Activated naive CD8-positive, alpha-beta T cell treated with anti-CD3 and anti-CD28 coated beads for 36 hours (primary cell): ENCODE data around the gene NFKBIA. TPM values are rescaled to one million over a fixed set of nuclear protein-coding genes. Genes with fewer than 3 reads are reported as not detected.
"Not testable (repeated sequence)": the region's sequence is repeated elsewhere in the genome, so short reads cannot be mapped to it uniquely, and the experiment has no call there.

Source experiments
- DNase-seq: peaks from one replicate; pipeline ENCODE4 v3.0.0; 2021
- H3K27ac Mint-ChIP-seq: one replicate; pipeline ENCODE4 v1.8.0; 2022; ENCODE audit warnings: mild to moderate bottlenecking, moderate library complexity, mixed read lengths
- H3K27me3 Mint-ChIP-seq: one replicate; pipeline ENCODE4 v1.8.0; 2022; ENCODE audit warnings: mild to moderate bottlenecking, mixed read lengths
- H3K36me3 Mint-ChIP-seq: one replicate; pipeline ENCODE4 v1.8.0; 2021; ENCODE audit warnings: mild to moderate bottlenecking, mixed read lengths
- H3K4me1 Mint-ChIP-seq: one replicate; pipeline ENCODE4 v1.8.0; 2021; ENCODE audit warnings: mixed read lengths
- H3K4me3 Mint-ChIP-seq: one replicate; pipeline ENCODE4 v1.8.0; 2022; ENCODE audit warnings: mild to moderate bottlenecking, moderate library complexity, mixed read lengths
- H3K9me3 Mint-ChIP-seq: one replicate; pipeline ENCODE4 v1.8.0; 2022; ENCODE audit warnings: mixed read lengths
- total RNA-seq, 2 experiments: library from RNA; stranded (reverse); gene quantifications; one replicate each; pipeline ENCODE4 v1.2.3, GENCODE V29; 2021

Gene NFKBIA, protein sequence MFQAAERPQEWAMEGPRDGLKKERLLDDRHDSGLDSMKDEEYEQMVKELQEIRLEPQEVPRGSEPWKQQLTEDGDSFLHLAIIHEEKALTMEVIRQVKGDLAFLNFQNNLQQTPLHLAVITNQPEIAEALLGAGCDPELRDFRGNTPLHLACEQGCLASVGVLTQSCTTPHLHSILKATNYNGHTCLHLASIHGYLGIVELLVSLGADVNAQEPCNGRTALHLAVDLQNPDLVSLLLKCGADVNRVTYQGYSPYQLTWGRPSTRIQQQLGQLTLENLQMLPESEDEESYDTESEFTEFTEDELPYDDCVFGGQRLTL
- total RNA-seq = 100 to 1,000 TPM; 395 to 400 TPM

DNA sequence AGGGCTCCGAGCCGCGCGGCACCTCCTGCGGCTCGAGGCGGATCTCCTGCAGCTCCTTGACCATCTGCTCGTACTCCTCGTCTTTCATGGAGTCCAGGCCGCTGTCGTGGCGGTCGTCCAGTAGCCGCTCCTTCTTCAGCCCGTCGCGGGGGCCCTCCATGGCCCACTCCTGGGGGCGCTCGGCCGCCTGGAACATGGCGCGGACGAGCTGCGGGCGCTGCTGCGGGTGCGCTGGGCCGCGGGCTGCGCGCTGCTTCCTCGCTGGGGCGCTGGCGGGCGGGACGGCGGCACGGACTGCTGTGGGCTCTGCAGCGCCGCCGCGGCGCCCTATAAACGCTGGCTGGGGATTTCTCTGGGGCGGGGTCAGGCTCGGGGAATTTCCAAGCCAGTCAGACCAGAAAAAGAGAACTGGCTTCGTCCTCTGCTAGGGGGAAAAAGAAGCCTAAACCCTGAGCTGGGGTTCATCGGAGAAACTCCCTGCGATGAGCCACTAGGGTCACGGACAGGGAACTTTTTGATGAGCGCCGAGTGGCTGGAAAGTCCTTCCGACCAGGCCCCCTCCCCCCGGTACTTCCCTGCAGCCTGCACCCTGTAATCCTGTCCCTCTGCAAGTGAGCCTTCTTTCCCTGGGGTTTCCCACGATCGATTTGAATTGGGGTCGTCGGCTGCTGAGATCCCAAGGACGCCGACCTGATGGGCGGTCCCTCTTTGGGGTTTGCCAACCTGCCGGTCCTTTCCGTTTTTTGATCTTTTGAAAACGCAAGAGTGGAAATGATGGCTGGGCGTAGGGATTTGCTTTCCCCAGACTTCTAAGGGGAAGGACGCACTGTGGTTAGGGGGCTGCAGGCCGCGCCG is at the start of gene NFKBIA:
TSS of gene NFKBIA (minus strand) at position 301 of the 855 bp plus-strand sequence. CDS start at position 196, 105 bp downstream.
- peak within 1 kb of the TSS; percentile 98 for H3K4me3 Mint-ChIP-seq
- peak; percentile 97 for DNase-seq
- peaks cover 12% of the 10 kb centered on the region for H3K27me3 Mint-ChIP-seq
- peaks cover 44% of the 10 kb centered on the region for H3K4me1 Mint-ChIP-seq
- no peaks in the 10 kb centered on the region for H3K9me3 Mint-ChIP-seq
- peak within 1 kb of the TSS; percentile 99 for H3K27ac Mint-ChIP-seq
- peaks cover 42% of the 10 kb centered on the region for H3K36me3 Mint-ChIP-seq

DNA sequence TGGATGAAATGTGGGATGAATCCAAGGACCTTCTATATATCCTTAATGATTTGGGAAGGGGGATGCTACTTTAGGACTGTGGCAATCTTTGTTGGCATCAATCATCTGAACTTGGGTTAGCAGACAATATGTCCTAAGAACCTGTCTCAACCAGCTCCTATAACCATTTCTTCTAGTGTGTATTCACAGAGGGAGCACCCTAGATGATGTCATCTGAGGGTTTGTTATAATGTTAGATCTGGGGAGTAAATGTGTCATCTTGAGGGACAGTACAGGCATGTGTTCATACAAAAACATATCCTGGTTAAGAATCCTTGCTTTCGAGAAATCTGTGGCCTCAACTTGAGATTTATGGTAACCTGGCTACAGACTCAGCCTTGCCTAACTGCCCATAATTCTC is 41.9 kb upstream of the NFKBIA start:
- peaks cover 2% of the 10 kb centered on the region for H3K9me3 Mint-ChIP-seq
- H3K36me3 Mint-ChIP-seq = no peaks in the 10 kb centered on the region
- H3K27ac Mint-ChIP-seq = no peak overlapping the region
- H3K27me3 Mint-ChIP-seq = no peaks in the 10 kb centered on the region
- no peak overlapping the region for H3K4me3 Mint-ChIP-seq
- no peaks in the 10 kb centered on the region for H3K4me1 Mint-ChIP-seq
- DNase-seq = no peak

DNA sequence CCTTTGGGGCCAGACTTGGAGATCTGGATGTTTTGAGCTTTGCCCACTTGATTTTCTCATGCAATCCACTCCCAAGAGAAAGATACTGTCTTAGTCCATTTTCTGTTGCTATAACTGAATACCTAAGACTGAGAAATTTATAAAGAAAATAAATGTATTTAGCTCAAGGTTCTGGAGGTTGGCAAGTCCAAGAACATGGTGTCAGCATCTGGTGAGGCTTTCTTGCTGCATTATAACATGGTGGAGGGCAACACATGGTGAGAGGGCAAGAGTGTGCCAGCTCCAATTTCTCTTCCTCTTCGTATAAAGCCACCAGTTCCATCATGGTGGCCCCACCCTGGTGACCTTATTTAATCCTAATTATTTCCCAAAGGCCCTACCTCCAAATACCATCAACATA is 39.6 kb upstream of the NFKBIA start:
- Mint-ChIP-seq H3K9me3 (peaks cover 2% of the 10 kb centered on the region), H3K4me1 (no peaks in the 10 kb centered on the region), H3K4me3 (no peak overlapping the region), H3K27ac (no peak overlapping the region), H3K36me3 (no peaks in the 10 kb centered on the region), H3K27me3 (no peaks in the 10 kb centered on the region)
- DNase-seq = no peak

DNA sequence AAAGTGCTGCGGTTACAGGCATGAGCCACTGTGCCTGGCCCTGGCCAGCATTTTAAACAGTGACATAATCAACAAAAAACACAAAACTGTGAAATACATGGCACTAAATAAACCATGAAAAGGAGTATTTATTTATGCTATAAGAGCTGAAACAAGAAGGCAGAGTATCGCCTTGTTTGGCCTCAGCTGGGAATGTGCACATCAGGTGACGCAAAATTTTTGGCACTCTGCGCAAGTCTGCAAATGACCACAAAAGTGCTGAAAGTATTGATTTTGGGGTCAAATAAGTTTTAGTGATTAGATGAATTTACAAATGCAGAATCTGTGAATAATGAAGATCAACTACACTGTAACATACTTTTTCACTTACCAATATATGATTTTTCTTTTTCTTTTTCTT is 36.6 kb upstream of the NFKBIA start:
- Mint-ChIP-seq H3K9me3 (peaks cover 2% of the 10 kb centered on the region), H3K4me1 (no peaks in the 10 kb centered on the region), H3K36me3 (no peaks in the 10 kb centered on the region), H3K27ac (no peak overlapping the region), H3K27me3 (no peaks in the 10 kb centered on the region), H3K4me3 (no peak overlapping the region)
- no peak for DNase-seq

DNA sequence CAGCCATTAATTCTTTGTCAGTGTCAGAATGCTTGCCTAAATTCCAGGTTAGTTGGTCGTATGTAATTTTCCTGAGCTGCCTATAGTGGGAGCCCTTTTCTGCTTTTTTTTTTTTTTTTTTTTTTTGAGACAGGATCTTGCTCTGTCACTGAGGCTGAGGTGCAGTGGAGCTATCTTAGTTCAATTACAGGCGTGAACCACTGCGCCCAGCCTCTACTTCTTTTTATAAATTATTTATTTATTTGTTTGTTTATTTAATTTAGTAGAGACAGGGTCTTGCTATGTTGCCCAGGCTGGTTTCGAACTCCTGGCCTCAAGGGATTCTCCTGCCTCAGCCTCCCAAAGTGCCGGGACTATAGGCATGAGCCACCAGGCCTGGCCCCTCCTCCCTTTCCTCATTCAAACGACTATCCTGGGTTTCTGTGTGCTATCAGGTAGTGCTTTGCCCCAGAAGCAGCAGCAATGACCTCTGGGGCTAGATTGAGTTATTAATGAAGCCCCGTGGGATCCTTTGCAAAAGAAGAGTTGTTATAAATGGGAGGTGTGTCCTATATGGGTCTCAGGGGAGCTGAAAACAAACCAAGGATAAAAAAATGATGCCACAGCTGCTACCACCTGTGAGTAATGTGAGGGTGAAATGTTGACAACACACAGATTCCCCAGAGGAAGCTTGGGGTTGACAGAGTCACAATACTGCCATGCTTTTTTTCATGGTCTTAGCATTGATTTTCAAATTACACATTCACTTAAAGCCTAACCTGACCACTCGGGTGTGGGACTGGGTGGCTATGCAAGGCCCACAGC is 34.6 kb upstream of the NFKBIA start:
- Mint-ChIP-seq H3K27ac (no peak overlapping the region), H3K36me3 (no peaks in the 10 kb centered on the region), H3K4me3 (no peak overlapping the region), H3K27me3 (no peaks in the 10 kb centered on the region), H3K9me3 (peaks cover 2% of the 10 kb centered on the region), H3K4me1 (peaks cover 6% of the 10 kb centered on the region)
- no peak for DNase-seq

DNA sequence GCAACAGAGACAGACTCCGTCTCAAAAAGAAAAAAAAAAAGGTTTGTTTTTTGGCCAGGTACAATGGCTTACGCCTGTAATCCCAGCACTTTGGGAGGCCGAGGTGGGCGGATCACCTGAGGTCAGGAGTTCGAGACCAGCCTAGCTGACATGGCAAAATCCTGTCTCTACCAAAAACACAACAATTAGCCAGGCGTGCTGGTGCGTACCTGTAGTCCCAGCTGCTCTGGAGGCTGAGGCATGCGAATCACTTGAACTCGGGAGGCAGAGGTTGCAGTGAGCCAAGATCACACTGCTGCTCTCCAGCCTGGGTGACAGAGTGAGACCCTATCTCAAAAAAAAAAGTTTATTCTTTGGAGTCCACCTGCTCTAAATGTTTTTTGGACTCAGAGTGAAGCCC is 33.9 kb upstream of the NFKBIA start:
- not testable (repeated sequence) for H3K27me3 Mint-ChIP-seq, H3K4me1 Mint-ChIP-seq, H3K36me3 Mint-ChIP-seq, H3K9me3 Mint-ChIP-seq, H3K27ac Mint-ChIP-seq, DNase-seq, H3K4me3 Mint-ChIP-seq

DNA sequence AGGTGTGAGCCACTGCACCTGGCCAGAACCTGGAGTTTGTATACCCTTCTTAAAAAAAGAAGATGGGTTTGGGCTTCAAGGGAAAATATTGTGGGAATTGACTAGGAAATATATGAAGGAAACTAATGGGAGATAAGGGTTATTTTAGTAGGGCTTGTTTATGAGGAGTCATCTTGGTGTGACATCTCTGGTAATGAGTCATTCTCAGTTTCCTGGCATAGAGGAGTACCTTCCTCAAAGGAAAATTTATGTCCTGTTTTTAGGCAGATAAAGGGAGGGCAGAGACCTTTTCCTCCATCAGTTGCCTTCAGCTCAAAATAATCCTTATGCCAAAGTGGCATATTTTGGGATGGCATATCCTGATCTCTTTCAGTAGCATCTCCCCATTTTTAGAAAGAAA is 30.6 kb upstream of the NFKBIA start:
- no peak overlapping the region for H3K4me3 Mint-ChIP-seq
- H3K9me3 Mint-ChIP-seq = no peaks in the 10 kb centered on the region
- H3K27ac Mint-ChIP-seq = no peak overlapping the region

DNA sequence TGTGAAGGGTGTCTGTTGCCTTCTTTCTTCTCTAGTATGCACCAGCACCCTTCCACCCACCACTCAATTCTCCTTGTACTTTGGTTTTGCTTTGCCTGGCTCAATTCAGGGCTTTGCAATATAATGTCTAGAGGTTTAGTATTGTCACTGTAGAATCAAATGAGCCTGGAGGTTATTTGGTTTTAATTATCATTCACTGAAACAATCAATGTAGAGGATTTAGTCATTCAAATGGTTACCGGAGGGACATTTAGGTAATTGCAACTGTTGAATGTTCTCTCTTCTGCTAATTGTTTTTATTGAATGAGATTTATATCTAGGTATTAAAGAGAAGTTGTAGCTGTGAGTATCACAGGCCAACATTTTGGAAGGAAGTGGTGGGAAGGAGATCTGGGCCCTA is 29.3 kb upstream of the NFKBIA start:
- Mint-ChIP-seq H3K4me1 (peaks cover 14% of the 10 kb centered on the region), H3K4me3 (no peak overlapping the region), H3K27ac (no peak overlapping the region), H3K9me3 (no peaks in the 10 kb centered on the region), H3K27me3 (no peaks in the 10 kb centered on the region), H3K36me3 (no peaks in the 10 kb centered on the region)
- no peak for DNase-seq

More for the DNA sequence above, 30.6 kb upstream of the NFKBIA start:
- no peak for DNase-seq
- peaks cover 12% of the 10 kb centered on the region for H3K4me1 Mint-ChIP-seq
- H3K36me3 Mint-ChIP-seq = no peaks in the 10 kb centered on the region
- no peaks in the 10 kb centered on the region for H3K27me3 Mint-ChIP-seq

DNA sequence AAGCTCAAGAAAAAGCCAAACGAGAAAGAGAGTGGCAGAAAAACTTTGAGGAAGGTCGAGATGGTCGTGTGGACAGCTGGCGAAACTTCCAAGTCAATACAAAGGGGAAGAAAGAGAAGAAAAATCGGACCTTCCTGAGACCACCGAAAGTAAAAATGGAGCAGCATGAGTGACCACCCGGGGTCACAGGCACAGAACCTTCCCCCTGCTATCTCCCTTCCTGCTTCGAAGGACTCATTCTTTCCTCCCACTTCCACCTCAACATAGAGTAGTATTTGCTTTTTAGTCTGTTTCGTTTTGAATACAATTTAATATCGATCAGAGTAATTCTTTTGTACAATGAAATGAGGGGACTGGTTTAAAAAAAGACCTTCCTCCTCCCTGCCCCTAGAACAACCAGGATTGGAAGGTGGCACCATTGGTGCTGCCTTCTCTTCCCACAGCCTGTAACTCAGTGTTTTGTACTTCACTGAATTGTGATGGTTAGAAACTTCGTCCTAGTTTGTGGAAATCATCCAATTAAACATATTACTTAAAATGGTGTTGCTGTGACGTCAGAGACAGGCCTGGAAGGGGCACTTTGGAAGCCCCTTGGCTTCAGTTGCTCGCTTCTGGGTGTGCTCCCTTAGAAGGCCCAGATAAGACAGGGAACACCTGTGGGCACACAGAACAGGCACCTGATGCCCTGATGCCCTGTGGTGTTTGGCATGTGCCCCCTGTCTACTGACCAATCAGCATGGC is 26.1 kb upstream of the NFKBIA start:
- no peak overlapping the region for H3K27ac Mint-ChIP-seq
- no peaks in the 10 kb centered on the region for H3K36me3 Mint-ChIP-seq
- peaks cover 19% of the 10 kb centered on the region for H3K4me1 Mint-ChIP-seq
- DNase-seq = no peak
- no peaks in the 10 kb centered on the region for H3K27me3 Mint-ChIP-seq
- no peak overlapping the region for H3K4me3 Mint-ChIP-seq
- H3K9me3 Mint-ChIP-seq = no peaks in the 10 kb centered on the region

DNA sequence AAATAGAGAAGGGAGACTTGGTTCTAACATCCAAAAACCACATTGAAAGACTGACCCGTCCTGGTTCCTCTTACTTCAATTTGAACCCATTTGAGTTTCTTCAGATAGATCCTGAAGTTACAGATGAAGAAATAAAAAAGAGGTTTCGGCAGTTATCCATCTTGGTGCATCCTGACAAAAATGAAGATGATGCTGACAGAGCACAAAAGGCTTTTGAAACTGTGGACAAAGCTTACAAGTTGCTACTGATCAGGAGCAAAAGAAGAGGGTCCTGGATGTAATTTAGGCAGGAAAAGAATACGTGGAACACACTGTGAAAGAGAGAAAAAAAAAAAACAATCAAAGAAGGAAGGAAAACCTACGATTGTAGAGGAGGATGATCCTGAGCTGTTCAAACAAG is 25.4 kb upstream of the NFKBIA start:
- no peak for DNase-seq
- no peak overlapping the region for H3K4me3 Mint-ChIP-seq
- H3K27ac Mint-ChIP-seq = no peak overlapping the region
- no peaks in the 10 kb centered on the region for H3K36me3 Mint-ChIP-seq
- peaks cover 14% of the 10 kb centered on the region for H3K4me1 Mint-ChIP-seq
- H3K27me3 Mint-ChIP-seq = no peaks in the 10 kb centered on the region
- no peaks in the 10 kb centered on the region for H3K9me3 Mint-ChIP-seq

DNA sequence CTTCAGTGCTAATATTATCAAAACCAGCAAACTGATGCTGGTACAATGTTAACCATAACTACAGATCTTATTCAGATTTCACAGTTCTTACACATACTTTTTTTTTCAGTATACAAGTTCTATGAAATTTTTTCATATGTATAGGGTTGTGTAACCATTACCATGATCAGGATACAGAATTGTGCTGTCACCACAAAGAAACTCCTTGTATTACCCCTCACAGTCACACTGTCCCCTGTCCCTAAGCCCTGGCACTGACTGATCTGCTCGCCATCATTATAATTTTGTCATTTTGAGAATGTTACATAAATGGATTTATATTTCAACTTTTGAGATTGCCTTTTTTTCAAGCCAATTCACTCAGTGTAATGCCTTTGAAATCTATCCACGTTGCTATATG is 21.3 kb upstream of the NFKBIA start:
- Mint-ChIP-seq H3K27ac (no peak overlapping the region), H3K27me3 (no peaks in the 10 kb centered on the region), H3K9me3 (peaks cover 2% of the 10 kb centered on the region), H3K4me1 (peaks cover 23% of the 10 kb centered on the region), H3K4me3 (no peak overlapping the region), H3K36me3 (no peaks in the 10 kb centered on the region)
- no peak for DNase-seq

DNA sequence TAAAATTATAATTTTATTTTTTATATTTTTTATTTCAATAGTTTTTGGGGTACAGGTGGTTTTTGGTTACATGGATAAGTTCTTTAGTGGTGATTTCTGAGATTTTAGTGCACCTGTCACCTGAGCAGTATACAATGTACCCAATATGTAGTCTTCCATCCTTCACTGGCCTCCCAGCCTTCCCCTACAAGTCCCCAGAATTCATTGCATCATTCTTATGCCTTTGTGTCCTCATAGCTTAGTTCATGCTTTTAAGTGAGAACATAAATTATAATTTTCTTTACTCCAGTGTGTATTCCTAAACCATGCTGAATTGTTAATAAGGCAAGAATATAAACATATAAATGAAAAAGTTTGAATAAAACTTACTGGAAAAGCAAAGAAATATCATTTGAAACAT is 19.1 kb upstream of the NFKBIA start:
- Mint-ChIP-seq H3K27me3 (no peaks in the 10 kb centered on the region), H3K9me3 (peaks cover 2% of the 10 kb centered on the region), H3K27ac (no peak overlapping the region), H3K4me3 (no peak overlapping the region), H3K4me1 (peaks cover 26% of the 10 kb centered on the region), H3K36me3 (no peaks in the 10 kb centered on the region)
- no peak for DNase-seq

DNA sequence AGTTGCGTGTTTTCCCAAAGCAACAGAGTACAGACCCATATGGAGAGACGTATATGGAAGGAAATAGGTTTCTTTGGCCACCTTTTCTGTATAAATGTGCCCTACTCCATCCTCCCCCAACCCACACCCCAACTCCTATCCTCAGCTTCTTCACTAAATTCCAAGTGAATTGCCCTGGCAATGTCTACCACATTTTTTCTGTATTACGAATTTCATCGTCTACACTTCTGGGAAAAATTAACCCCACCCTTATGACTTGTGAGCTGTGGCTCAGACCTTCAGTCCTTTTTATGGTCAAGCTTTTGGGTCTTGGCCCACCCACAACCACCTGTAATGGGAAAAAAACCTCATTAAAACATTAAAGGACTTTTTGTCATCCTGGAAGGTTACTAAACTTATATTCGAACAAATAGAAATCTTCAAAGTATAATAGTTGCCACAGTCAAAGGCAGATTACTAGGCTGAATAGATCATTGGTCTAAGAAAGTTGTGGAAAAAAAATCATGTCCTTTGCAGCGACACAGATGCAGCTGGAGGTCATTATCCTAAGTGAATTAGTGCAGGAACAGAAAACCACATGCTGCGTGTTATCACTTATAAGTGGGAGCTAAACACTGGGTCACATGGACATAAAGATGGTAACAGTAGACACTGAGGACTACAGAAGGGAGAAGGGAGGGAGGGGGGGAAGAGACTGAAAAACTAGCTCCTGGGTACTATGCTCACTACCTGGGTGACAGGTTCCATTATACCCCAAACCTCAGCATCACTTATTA is 15.7 kb upstream of the NFKBIA start:
- H3K4me3 Mint-ChIP-seq = no peak overlapping the region
- DNase-seq = no peak
- H3K9me3 Mint-ChIP-seq = peaks cover 2% of the 10 kb centered on the region
- H3K4me1 Mint-ChIP-seq = peaks cover 47% of the 10 kb centered on the region
- no peaks in the 10 kb centered on the region for H3K27me3 Mint-ChIP-seq
- H3K27ac Mint-ChIP-seq = peak overlapping the region; percentile 37
- H3K36me3 Mint-ChIP-seq = no peaks in the 10 kb centered on the region

DNA sequence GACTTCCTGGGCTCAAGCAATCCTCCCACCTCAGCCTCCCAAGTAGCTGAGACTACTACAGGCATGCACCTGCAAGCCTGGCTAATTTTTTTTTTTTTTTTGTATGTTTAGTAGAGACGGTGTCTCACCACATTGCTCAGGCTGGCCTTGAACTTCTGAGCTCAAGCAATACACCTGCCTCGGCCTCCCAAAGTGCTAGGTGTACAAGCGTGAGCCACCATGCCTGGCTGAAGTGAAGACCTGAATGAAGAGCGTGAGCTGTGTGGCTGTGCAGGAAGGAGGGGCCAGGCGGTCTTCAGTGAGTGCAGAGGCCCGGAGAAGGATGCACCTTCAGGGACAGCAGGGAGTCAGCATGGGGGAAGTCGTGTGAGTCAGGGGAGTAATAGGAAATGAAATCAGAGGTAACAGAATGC is 14.9 kb upstream of the NFKBIA start:
- Mint-ChIP-seq H3K36me3 (no peaks in the 10 kb centered on the region), H3K9me3 (peaks cover 2% of the 10 kb centered on the region), H3K4me1 (peaks cover 54% of the 10 kb centered on the region), H3K27ac (no peak overlapping the region), H3K4me3 (no peak overlapping the region), H3K27me3 (no peaks in the 10 kb centered on the region)
- no peak for DNase-seq
